Activated effector memory CD4-positive, alpha-beta T cell treated with anti-CD3 and anti-CD28 coated beads, Interleukin-2, amount 50 U/mL, for 16 hours (primary cell): Measurements from ENCODE around the gene HECTD2.
"Not testable (repeated sequence)": the region's sequence is repeated elsewhere in the genome, so short reads cannot be mapped to it uniquely, and the experiment has no call there.

ENCODE experiments used
- DNase-seq: peaks from one replicate; pipeline ENCODE4 v3.0.0-alpha.2; 2020

HECTD2 gene

DNA sequence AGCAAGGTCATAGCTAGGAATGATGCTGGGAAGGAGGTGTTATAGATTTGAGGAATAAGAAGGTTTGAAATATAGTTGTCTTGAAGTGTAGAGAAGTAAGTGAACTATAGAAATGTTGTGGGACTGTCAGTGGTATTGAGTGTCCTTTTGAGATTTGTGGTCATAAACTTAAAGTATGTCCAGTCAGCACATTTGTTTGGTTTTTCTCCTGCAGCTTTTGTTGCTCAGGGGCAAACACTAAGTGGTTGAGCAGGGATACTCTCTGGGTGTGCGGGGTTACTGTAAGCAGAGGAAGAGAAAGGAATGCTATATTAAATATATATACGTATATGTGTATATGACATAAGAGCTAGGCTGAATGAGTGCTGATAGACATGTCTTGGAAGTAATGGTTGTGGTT, 67.1 kb downstream of the HECTD2 start:
- no peak for DNase-seq

DNA sequence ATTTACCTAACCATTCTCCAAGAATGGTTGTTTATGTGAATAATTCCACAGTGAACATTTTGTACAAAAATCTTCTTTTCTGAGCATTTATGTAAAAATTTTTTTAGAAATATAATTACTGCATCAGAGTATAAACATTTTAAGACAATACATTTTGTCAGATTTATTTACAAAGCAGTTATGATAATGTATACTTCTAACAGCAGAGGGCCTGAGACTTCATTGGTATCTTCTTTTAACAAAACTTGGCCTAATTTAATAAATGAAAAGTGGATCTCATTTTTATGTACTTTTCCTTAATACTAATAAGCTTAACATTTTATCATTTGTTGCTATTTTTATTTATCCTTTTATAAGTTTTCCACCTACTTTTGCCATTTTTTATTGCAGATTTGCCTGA, 69.4 kb downstream of the HECTD2 start:
- DNase-seq, result no peak

DNA sequence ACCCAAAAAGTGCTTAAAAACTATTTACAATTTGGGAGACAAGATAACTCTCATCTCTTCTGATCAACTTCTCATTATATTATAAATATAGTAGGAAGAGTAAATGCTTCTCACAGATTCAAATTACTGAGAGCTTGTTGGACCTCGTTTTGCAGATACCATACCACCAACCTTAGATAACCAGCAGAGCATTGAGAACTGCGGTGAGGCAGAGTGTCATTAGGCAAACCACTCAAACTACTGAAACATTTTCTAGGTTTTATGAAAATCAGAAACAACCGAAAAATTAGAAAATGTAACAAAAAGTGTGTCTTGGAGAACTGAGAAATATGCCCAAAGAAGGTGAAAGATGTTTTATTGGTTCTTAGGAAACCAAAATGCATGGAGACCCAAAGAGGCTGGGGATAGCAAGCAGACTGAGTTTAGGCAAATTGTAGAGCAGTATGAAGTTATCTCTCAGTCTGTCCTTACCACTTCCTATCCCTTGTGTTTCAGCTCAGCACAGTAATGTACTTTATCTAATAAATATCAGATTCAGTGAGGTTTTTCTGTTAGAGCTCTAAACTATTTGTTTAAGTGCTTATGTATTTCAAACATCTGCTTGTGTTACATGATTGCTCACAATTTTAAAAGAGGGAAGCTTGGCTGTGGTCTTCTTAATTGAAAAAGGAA, 77.9 kb downstream of the HECTD2 start:
- no peak for DNase-seq

DNA sequence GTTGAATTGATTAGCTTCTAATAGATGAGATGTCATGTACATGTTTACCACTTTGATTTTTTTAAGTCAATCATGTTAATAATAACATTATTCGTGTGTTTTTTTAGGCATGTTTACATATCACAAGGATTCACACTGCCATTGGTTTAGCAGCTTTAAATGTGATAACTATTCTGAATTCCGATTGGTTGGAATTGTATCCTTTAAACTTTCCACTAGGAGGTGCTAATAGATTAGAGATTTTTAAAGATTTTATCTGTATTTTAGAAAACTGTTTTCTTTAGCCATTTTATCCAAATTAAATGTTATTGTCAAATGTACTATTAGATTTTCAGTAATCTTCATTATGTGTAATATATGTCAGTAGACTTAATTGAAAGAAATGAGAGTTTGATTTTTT, 83.2 kb downstream of the HECTD2 start:
- no peak for DNase-seq

DNA sequence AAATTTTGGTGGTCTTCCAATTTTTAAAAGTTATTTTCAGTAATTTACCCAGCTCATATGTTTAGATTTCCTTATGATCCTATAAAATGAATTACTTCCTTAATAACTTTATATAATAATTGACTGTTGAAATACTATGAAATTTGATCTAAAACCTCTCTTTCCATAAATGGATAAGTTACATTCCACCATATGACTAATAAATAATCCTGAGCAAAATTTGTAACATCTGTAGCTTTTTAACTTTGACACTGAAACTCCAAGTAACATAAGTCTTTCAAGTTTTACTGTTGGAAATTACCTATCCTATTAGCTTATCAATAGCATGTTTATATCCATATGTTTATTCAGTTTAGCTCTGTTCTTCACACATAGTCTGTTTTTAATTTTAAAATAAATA, 85.3 kb downstream of the HECTD2 start:
- no peak for DNase-seq

DNA sequence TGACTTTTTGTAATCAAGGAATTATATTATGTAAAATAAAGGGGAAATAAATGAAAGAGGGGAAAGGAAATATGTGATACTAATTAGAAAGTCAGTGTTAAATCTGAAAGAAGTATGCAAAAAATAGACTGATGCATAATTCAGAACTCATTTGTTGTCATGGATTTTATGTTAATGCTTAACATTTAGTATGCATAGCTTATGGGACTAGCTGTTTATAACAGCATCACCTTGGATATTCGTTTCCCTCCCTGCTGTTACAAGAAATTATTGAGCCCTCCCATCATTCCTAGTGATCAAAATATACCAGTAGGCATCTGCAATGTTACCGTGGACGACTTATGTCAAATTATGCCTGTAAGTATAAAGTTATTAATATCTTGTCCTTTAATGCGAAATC, 85.9 kb downstream of the HECTD2 start:
- DNase-seq, result no peak

DNA sequence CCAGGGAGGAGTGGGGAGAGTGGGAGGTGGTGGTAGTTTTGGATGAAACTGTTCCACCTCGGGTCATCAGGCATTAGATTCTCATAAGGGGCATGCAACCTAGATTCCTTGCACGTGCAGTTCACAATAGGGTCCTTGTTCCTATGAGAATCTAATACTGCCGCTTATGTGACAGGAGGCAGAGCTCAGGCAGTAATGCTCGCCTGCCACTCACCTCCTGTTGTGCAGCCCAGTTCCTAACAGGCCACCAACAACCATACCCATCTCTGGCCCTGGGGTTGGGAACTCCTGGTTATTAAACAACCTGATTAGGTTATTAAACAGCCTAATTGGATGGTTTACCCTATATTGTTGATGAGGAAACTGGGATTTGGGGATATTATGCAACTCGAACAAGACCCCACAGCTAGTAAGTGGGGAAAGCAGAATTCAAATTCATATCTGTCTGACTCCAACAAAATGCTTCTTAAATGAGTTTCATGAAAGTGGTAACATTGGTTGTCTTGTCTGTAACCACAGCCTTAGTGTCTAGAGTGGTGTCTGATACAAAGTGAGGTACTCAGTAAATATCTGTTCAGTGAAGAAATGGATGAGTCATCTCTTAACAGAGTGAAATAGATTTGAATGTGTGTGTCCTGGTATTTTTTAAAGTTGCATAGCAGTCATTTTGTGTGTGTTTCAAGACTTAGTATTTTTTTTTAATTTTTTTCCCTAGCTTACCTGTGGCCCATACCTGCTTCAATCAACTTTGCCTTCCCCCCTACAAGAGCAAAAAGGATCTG, 101.6 kb downstream of the HECTD2 start:
- DNase-seq, result no peak

DNA sequence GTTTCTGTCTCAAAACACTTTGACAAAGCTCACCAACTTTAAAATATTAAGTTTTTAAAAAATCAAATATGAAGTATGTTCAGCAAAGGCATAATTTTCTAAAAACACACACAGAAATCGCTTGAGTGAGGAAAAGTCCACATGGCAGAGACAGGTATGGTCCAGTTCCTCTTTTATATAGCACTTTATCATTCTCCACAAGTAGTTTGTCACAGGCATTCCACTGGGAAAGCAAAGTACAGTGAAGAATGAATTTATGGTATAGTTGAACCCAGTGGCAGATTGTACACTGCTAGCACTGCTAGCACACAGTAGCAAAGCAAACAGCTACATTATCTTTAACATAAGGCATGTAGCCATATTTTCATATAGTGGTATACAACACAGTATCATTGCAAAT, 102.3 kb downstream of the HECTD2 start:
- DNase-seq, result no peak

DNA sequence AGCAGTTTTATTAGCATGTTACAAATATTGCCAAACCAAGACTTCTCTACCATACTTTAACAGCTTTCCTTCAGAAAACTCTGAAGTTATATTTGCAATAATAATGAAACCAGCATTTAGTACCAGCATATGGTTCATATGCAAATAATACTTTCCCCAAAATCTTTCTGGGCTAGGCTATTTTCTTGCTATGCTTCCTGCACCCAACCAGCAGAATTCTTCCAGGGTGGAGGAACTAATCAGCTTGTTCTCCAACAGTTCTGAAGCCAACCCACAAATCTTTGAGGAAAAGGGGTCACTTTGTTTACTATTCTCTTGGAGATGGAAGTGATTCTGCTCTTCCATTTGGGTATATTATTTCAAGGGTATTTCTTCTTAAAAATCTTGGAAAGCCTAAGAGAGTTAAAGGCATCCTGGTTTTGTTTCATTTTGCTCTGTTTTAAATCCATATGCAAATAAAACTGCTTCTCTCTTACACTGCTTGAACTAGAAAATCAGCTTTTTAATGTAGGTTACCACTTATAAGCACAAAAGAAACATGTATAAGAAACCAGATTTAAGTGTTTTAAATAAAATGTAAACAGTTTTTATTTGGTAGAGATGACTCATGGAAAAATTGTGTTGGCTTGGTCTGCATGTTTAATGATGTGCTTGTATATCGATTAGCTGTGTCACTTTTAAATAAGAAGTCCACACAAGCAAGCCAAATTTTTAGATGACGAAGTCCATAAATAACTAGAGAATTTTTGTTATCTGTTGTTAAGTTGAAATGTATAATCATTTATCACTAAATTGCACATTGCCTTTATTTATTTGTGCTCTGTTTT, 103.7 kb downstream of the HECTD2 start:
- DNase-seq, result no peak

DNA sequence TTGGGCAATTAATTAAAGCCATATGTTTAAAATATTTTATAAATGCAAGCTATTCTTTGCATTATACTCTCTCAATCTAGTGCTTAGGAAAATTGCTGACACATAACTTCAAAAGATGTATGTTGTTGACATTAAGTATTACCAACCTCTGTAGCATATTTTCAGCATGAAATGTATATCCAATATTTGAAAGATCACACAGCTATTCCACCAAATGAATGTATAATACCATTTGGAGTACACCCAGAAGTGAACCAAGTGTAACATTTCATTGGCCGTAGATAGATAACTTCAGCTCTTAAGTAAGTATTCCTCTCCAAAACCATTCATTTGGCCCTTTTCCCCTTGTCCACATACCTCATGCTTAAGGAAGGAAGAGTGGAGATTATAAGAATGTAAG, 104.6 kb downstream of the HECTD2 start:
- no peak for DNase-seq

DNA sequence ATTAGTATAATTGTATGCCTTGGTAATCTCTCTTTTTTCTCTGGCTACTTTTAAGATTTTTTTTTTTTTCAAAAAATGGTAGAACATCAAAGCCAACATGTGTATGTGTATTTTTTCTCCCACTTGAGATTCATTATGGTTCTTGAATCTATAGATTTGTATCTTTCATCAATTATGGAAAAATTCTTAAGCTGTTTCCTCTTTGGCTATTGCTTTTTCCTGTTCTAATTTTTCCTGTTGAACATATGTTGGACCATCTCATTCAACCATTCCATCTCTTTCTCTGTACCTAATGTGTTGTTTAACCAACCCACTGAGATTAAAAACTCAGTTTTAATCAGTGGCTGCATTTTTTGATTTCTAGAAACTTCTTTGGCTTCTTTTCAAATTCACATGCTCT, 107.2 kb downstream of the HECTD2 start:
- no peak for DNase-seq

DNA sequence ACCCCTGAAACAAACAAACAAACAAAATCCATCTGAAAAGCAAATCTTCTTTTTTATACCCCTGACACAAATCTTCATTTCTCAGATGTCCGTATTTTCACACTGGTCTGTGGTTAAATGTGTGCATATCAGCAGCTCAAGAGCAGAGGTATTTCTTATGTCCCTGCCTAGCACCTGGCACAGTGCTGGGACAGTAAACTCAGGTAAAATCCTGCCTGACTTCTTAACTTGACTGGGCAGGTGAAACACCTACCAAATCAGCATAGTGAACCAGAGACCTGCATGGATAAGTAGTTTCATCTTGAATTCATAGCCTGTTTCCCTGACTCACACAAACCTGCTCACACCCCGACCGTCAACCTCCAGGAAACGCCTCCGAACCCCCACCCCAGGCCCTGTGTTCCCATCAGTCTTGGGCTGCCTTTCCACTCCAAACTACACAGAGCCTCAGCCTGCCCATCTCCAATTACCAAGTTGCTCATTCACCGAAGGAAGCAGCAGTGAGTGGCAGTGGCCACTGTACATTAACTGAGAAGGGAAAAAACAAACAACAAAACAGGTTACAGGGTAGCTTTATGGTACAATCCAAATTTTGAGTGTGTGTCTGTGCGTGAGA, 109.9 kb downstream of the HECTD2 start:
- DNase-seq, result no peak

DNA sequence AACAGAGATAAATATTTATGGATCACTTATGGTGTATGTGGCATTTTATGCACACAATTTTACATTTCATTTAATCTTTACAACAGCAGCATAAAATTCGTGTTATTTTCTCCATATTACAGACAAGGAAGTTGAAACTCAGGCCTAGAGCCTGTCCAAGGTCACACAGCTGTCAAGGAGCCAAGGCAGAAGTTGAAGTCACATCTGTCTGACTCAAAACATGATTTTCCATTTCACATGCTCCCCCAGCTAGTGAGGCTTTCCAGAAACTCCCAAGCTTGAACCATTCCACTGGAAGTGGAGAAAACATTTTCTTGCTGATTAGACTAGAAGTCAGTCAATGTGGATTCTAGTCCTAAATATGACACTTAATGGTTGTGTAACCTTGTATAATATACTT, 110.5 kb downstream of the HECTD2 start:
- DNase-seq, result no peak

DNA sequence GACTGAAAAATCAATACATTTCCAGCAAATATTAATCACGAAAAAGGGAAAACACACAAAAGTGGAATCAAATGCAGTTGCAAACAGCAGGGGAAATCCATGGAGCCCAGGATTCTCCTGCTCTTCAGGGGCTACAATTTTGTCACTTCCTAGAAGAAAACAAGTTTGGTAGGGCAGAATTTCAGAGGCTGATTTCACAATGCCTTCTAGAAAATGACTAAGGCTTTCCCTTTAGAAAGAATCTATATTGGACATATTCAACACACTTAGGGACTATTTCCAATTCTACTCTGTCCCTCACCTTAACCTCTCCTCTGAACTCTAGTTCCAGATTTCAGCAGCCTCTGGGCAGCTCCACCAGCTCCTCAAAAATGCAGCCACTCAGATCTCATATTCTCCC, 111.3 kb downstream of the HECTD2 start:
- DNase-seq, result no peak

DNA sequence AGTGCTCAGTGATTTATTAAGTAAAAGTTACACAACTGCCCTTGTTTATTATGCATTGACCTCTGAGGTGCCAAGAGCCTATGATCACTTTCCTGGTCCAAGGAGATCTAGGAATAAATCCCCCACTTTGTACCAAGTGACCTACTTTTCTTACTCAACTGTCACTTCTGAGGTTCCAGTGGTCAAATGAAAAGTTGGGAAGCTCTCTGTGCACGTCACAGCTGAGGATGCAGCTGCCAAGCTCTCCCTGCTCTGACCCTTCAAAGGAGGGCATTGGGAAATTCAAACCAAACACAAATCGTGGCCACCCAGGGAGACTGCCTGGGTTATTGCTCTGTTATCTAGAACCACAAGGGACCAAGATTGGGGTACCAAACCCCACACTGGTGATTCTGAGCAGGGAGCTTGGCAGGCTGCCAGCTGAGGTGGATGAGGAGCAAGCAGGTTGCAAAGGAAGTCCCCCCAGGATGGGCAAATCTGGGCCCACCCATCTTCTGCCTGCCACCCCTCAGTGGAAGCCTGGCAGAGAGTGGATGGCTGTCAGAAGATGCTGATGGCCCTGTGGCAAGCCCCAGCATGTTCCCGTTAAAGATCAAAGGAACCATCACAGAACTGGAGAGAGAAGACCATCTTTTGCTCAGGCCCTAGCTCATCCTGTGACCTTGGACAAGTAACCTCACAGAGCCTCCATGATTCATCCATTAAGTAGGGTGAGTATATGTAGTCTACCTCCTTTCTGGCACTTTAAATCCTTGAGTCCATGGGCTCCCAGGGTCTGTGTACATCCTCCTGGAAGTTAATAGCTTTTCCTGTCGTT, 116.0 kb downstream of the HECTD2 start:
- no peak for DNase-seq

DNA sequence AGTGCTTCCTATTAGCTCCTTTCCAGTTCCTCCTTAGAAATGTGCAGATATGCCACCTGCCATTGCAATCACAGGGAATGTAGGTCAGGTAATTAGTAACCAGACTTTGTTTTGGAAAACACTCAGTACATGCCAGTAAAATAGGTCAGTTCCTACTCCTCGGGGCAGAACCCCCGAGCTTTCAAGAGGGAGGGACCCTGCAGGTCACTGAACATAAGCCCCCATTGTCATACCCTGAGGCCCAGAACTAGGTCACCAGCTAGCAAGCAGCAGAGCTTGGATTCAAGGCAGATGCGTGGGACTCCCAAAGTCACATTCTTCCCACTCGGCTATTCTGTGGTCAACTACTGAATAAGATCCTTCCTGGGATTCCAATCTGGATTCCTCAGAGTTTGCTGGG, 117.9 kb downstream of the HECTD2 start:
- DNase-seq, result no peak

DNA sequence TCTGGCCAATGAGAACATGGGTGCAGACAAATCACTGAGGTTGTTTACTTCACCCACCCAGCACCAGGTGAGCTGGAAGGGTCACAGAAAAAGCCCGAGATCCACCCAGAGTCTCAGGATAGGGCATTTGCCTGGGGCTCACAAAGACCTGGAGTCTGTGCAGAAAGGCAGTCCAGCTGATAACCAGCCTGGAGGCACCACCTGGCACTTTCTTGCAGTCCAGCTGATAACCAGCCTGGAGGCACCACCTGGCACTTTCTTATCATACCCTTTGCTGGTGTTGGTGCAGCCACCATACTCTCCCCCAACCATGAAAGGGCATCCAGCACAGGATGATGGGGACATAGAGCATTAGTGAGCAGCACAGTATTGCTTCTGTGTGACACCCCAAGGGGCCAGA, 118.6 kb downstream of the HECTD2 start:
- no peak for DNase-seq

DNA sequence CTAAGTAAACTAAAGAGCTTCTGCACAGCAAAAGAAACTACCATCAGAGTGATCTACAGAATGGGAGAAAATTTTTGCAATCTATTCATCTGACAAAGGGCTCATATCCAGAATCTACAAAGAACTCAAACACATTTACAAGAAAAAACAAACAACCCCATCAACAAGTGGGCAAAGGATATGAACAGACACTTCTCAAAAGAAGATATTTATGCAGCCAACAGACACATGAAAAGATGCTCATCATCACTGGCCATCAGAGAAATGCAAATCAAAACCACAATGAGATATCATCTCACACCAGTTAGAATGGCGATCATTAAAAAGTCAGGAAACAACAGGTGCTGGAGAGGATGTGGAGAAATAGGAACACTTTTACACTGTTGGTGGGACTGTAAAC, 124.6 kb downstream of the HECTD2 start:
- not testable (repeated sequence) for DNase-seq

DNA sequence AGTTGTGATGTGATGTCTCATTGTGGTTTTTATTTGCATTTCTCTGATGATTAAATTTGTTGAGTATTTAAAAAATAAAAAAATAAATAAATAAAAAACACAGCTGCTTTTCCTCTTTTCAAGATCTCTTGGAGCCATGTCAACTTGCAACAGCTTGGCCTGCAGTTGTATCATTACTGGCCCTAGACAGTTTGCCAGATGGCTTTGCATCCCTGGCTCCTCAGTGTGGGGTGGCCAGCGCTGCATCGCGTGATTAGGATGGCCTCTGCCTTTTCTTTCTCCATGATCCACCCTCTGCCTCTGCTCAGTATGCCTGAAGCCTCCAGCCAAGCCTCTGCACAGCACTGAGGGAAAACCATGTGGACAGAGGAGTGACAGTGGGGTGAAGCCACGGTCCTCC, 126.0 kb downstream of the HECTD2 start:
- no peak for DNase-seq

DNA sequence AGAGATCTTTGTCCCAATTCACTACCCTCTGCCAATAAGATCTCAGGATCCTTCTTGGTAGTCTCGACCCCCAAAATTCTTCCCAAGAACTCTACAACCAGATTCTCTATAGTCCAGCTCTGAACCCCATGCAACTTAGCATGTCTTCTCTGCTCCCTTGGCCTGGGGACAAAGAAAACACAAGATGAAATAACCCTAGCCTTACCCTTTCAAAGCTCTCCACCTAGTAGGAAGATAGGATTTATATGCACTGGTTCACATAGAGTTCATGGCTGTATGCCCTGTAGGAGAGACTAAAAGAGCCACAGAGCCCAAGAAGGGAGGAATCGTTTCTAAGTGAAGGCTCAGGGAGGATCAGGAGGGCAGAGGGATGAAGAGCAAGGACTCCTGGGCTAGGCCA, 126.6 kb downstream of the HECTD2 start:
- DNase-seq, result no peak

DNA sequence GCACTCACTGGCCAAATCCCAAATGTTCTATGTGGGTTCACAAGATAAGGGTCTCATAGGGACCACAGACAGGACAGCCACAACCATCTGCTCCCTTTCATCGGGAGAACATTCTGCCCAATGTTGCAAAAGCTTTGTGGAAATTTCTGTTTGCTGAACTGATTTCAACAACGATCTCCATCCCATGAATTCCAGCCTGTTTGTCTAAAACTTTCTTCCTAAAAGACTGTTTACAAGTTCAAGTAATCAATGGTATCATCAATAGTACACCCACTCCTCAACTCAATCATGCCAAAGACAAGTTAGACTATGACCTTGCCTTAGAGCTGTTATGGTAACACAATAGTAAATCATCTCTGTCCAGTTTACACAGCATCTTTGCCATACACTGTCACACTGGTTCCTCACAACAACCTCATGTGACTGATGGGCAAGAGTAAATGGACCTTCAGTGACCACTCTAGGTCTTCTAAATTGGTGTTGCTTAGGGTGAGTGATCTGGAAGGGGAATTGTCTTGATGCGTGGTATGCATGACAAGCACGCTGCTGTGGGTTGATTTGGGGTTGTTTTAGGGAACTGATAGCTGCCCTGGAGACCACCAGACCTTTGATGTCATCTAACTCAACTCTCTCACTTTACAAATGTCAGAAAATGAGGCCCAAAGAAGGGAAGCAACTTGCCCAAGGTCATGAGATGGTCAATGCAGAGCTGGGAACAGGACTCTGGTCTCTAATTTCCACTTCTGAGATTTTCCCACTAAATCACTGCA, 127.7 kb downstream of the HECTD2 start:
- DNase-seq, result no peak

DNA sequence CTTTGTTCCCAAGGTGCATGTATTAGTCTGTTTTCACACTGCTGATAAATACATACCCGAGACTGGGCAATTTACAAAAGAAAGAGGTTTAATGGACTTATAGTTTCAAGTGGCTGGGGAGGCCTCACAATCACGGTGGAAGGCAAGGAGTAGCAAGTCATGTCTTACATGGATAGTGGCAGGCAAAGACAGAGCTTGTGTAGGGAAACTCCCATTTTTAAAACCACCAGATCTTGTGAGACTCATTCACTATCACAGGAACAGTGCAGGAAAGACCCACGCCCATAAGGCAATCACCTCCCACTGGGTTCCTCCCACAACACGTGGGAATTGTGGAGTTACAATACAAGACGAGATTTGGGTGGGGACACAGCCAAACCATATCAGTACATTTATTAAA, 129.8 kb downstream of the HECTD2 start:
- DNase-seq, result no peak
